RWPE1 (cell line): ENCODE data around the gene ATOX1.

Experiments
- CTCF ChIA-PET: fragments of 350-600 bp; sonication (Branson Sonifier 250); formaldehyde crosslinking; extraction: SDS; loops from one replicate; lab custom pipeline; 2021; lab: Yijun Ruan, JAX
- POLR2A ChIA-PET: fragments of 400-600 bp; formaldehyde crosslinking; extraction: SDS; loops from one replicate; lab custom pipeline; 2020; ENCODE audit warnings: antibody characterized with exemption; ENCODE audit not compliant: low non-redundant PET; lab: Yijun Ruan, JAX
- DNase-seq: peaks from one replicate; pipeline ENCODE4 v3.0.0; 2012; ENCODE audit warnings: low spot score
- H3K27ac ChIP-seq: fragments of 450-650 bp; 2 replicates; pipeline ENCODE4 v1.5.1; 2017
- CTCF ChIP-seq: fragments of 450-650 bp; conservative IDR thresholded peaks from 2 replicates; pipeline ENCODE4 v1.5.1; 2017; ENCODE audit warnings: low read depth, mild to moderate bottlenecking

Gene ATOX1

GRCh38 chr5:151758430-151759241 lies at the start of gene ATOX1:
Gene ATOX1, minus strand, starts transcription at chr5:151758631. Its CDS starts 80 bp downstream, at chr5:151758551.
- CTCF ChIA-PET = interaction anchor here (0.7 to 1.2 kb wide), 3 partner anchors 19 to 100 kb away, joined by 3 to 5 read pairs (median 4); no protein-coding TSS in a partner anchor
- POLR2A ChIA-PET = interaction anchor here (1.2 kb wide), 1 partner anchor 98 kb away, joined by 3 read pairs; no protein-coding TSS in a partner anchor
- peak; percentile 99 for DNase-seq
- TF ChIP-seq CTCF = no peak
- H3K27ac ChIP-seq = peak within 1 kb of the TSS; percentile 71

- TF ChIP-seq CTCF = no peak
- CTCF ChIA-PET = interaction anchor here (0.7 kb wide), 1 partner anchor 641 kb away, joined by 3 read pairs; no protein-coding TSS in a partner anchor
- no peak for DNase-seq
- POLR2A ChIA-PET = no interaction called here
- no peak overlapping the region for H3K27ac ChIP-seq
These were observed 47.2 kb upstream of the ATOX1 start for GRCh38 chr5:151805414-151806223.

- DNase-seq = no peak
- POLR2A ChIA-PET = no interaction called here
- CTCF ChIA-PET = interaction anchor here (0.9 kb wide), 1 partner anchor 148 kb away, joined by 3 read pairs; no protein-coding TSS in a partner anchor
- no peak for TF ChIP-seq CTCF
- H3K27ac ChIP-seq = no peak overlapping the region
These were observed 42.1 kb upstream of the ATOX1 start for GRCh38 chr5:151800532-151800931.

- DNase-seq = no peak
- POLR2A ChIA-PET = no interaction called here
- CTCF ChIA-PET = interaction anchor here (0.7 to 1.4 kb wide), 2 partner anchors 11 to 343 kb away, joined by 3 to 4 read pairs; no protein-coding TSS in a partner anchor
- no peak overlapping the region for H3K27ac ChIP-seq
- TF ChIP-seq CTCF = no peak
These were observed 41.0 kb upstream of the ATOX1 start for GRCh38 chr5:151799407-151799806.

GRCh38 chr5:151798674-151799073 lies 40.2 kb upstream of the ATOX1 start:
- TF ChIP-seq CTCF = no peak
- POLR2A ChIA-PET = no interaction called here
- no peak for DNase-seq
- no peak overlapping the region for H3K27ac ChIP-seq
- CTCF ChIA-PET = interaction anchor here (0.7 to 1.4 kb wide), 2 partner anchors 10 to 344 kb away, joined by 3 to 4 read pairs; no protein-coding TSS in a partner anchor

GRCh38 chr5:151795426-151795825 lies 37.0 kb upstream of the ATOX1 start:
- no peak for DNase-seq
- POLR2A ChIA-PET = no interaction called here
- H3K27ac ChIP-seq = no peak overlapping the region
- CTCF ChIA-PET = no interaction called here
- TF ChIP-seq CTCF = no peak
